ENCODE results near the gene PHKA2.

The PHKA2 gene

GRCh38 chrX:18874560-18875255, 109.2 kb downstream of the PHKA2 start:
- TF ChIP-seq, protein P1, sequence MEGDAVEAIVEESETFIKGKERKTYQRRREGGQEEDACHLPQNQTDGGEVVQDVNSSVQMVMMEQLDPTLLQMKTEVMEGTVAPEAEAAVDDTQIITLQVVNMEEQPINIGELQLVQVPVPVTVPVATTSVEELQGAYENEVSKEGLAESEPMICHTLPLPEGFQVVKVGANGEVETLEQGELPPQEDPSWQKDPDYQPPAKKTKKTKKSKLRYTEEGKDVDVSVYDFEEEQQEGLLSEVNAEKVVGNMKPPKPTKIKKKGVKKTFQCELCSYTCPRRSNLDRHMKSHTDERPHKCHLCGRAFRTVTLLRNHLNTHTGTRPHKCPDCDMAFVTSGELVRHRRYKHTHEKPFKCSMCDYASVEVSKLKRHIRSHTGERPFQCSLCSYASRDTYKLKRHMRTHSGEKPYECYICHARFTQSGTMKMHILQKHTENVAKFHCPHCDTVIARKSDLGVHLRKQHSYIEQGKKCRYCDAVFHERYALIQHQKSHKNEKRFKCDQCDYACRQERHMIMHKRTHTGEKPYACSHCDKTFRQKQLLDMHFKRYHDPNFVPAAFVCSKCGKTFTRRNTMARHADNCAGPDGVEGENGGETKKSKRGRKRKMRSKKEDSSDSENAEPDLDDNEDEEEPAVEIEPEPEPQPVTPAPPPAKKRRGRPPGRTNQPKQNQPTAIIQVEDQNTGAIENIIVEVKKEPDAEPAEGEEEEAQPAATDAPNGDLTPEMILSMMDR (conservative IDR thresholded peaks at IDR 0.05): no peak
- H3K27ac ChIP-seq: no peak overlapping the region

DNA sequence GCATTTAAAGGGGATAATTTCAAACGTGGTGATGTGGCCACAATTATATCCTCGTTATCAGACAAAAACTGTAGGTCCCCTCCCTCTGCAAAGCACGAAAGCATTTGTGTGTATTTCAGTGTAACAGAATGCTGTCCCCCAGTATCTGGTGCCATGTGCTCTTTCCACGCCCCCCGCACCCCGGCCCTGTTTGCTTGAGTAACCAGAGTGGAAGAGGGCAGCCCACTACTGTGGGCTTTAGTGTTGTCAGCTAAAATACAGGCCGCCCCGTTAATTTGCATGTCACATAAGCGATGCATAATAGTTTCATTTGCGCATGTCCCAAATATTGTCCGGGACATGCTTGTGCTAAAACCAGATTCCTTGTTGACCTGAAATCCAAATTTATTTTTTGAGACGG, 110.1 kb downstream of the PHKA2 start:
- H3K27ac ChIP-seq: no peak overlapping the region
- TF ChIP-seq, protein P1 (conservative IDR thresholded peaks at IDR 0.05): no peak

GRCh38 chrX:18873189-18873791, 110.6 kb downstream of the PHKA2 start:
- no peak overlapping the region for H3K27ac ChIP-seq

GRCh38 chrX:18872621-18873020, 111.3 kb downstream of the PHKA2 start:
- no peak overlapping the region for H3K27ac ChIP-seq
- TF ChIP-seq, protein P1 (conservative IDR thresholded peaks at IDR 0.05): no peak

More at GRCh38 chrX:18873189-18873791, 110.6 kb downstream of the PHKA2 start:
- TF ChIP-seq, protein P1 (conservative IDR thresholded peaks at IDR 0.05): no peak

GRCh38 chrX:18871970-18872369, 111.9 kb downstream of the PHKA2 start:
- TF ChIP-seq, protein P1 (conservative IDR thresholded peaks at IDR 0.05): no peak

GRCh38 chrX:18871161-18871890, 112.6 kb downstream of the PHKA2 start:
- TF ChIP-seq, protein P1 (conservative IDR thresholded peaks at IDR 0.05): no peak
- H3K27ac ChIP-seq: peak overlapping the region; percentile 55

More at GRCh38 chrX:18871970-18872369, 111.9 kb downstream of the PHKA2 start:
- peak overlapping the region; percentile 55 for H3K27ac ChIP-seq

DNA sequence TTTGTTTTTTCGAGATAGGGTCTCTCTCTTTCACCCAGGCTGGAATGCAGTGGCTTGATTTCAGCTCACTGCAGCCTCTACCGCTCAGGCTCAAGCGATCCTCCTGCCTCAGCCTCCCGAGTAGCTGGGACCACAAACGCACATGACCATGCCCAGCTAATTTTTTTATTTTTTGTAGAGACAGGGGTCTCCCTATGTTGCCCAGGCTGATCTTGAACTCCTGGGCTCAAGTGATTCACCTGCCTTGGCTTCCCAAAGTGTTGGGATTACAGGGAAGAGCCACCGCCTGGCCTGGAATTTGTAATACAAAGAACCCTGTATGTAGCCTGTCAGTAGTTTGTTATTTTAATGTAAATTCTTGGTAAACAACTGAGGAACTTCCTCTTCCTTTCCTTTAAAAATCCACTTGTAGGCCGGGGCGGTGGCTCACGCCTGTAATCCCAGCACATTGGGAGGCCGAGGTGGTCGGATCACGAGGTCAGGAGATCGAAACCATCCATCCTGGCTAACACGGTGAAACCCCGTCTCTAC, 119.5 kb downstream of the PHKA2 start:
- TF ChIP-seq, protein P1 (conservative IDR thresholded peaks at IDR 0.05): no peak
- H3K27ac ChIP-seq: no peak overlapping the region
